ENCODE results near the gene LTBP4.
A peak's percentile ranks its signal among the peaks of the same experiment; 100 is the strongest.
"Not testable (repeated sequence)": the region's sequence is repeated elsewhere in the genome, so short reads cannot be mapped to it uniquely, and the experiment has no call there.

The LTBP4 gene

DNA sequence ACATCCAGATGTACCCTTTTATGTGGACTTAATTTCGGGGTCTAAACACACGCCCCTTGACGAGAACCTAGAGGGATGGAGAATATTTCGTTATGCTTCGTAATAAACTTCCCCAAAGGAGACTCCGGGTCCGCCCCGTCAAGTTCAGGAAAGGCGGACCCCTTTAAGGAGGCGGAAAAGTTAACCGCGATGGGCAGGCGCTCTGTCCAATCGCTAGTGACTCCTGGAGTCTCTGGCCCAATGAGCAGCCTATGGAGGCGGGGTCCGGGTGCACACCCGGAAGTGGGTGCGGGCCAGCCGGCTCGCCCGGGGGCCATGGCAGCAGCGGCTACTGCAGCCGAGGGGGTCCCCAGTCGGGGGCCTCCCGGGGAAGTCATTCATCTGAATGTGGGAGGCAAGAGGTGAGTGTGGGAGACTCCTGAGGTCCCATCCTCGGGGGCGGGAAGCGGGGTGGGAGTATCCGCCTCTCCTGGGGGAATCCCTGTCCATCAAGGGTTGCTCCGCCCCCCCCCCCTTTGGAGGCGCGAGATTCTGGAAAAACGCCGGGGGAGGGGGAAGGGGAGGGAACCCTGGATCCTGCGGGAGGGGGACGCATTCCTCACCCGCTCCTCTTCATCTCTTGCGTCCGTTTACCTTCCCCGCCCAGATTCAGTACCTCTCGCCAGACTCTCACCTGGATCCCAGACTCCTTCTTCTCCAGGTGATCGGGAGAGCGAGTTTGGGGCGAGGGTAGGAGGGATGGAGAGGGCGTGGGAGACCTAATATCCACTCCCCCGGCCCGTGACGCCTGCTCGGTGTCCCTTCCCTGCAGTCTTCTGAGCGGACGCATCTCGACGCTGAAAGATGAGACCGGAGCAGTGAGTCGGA, 24.4 kb upstream of the LTBP4 start, which contains the start of gene SHKBP1:
SHKBP1 (plus strand) TSS at position 289 of the 867 bp plus-strand sequence; CDS start at position 316, 27 bp downstream.
- peak; percentile 56 to 94 (median 85) for DNase-seq

DNA sequence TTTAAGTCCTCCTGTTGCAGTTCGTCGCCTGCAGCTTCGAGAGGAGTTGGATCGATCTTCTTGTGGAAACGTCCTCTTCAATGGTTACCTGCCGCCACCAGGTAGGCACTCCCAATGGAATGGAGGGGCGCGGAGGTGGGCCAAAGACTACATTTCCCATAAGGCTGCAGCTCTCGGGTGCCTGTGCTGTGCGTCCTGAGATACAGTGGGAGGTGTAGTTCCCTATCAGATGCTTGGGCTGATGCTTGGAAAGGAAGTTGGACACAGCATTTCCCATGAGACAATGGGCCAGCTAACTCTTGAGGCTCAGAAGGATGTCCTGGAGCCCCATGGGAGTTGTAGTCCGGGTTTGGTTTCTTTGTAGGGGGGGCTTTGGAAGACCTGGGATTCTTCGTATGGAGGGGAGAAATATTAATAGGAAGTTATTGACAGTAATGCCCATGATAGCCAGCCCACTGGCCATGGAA, 22.7 kb upstream of the LTBP4 start:
- peak in 23 of 56 donors; percentile 13 to 64 (median 30) for DNase-seq

GRCh38 chr19:40580619-40581018, 20.6 kb upstream of the LTBP4 start:
- no peak for DNase-seq

- DNase-seq: no peak
These were observed 19.6 kb upstream of the LTBP4 start for GRCh38 chr19:40581531-40581930.

DNA sequence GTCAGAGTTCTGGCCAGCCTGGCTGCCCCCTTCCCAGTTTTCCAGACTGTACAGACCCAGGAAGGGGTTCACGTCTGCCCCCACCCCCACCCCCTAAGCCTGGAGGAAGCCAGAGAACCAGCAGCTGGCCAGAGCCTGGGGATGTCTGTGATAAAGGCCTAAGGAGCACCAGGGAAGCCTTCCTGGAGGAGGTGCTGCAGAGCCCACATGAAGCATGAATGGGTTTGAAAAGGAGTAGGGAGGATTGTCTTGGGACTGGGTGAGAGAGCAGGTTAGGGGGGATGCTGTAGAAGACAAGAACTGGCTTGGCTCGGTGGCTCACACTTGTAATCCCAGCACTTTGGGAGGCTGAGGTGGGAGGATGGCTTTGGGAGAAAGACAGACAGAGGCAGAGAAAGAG, 18.7 kb upstream of the LTBP4 start:
- no peak for DNase-seq

DNA sequence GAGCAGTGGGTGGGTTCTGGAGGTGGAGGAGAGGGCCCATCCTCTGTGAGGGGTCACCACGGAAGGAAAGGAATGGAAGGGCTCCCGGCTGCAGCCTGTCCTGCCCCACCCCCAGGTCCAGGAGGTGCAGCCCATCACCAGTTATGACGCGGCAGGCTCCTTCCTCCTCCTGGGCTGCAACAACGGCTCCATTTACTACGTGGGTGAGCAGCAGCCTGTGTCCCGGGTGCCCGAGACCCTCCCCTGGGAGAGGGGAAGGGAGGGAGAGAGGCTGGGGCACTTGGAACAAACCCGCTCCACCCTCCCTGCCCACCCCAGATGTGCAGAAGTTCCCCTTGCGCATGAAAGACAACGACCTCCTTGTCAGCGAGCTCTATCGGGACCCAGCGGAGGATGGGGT, 17.9 kb upstream of the LTBP4 start:
- peak in 1 of 56 donors; percentile 36 for DNase-seq

GRCh38 chr19:40584007-40584406, 17.2 kb upstream of the LTBP4 start:
- no peak for DNase-seq

- DNase-seq: no peak
These were observed 15.8 kb upstream of the LTBP4 start for GRCh38 chr19:40585241-40585981.

- no peak for DNase-seq
These were observed 15.2 kb upstream of the LTBP4 start for GRCh38 chr19:40585982-40586422.

- no peak for DNase-seq
These were observed 14.6 kb upstream of the LTBP4 start for GRCh38 chr19:40586611-40587010.

DNA sequence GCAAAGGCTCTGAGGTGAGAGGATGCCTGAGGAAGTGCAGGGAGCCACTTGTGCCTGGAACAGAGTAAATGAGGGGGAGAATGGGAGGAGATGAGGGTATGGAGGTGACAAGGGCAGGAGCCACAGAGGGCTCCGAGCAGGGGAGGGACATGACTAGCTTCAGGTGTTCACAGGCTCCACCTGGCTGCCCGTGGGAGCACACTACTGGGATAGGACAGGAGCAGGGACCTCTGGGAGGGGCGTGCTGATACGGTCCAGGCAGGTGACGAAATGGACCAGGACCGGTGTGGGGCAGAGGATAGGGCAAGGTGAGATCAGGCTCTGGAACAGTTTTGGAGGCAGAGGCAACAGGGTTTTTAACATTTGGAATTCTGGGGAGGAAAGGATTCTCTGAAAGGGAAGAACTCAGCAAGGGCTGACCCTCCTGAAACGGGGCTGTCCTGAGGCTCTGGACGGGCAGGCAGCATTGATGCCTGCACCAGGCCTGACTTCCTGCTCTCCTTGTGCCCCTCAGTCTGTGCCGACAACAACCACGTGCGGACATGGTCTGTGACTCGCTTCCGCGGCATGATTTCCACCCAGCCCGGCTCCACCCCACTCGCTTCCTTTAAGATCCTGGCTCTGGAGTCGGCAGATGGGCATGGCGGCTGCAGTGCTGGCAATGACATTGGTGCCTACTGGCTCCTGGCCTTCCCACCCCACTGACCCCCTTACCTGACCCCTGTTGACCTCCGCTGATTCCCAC, 12.9 kb upstream of the LTBP4 start:
- DNase-seq: no peak

GRCh38 chr19:40588926-40589569, 12.1 kb upstream of the LTBP4 start:
- no peak for DNase-seq

GRCh38 chr19:40589591-40590429, 11.4 kb upstream of the LTBP4 start:
- no peak for DNase-seq

DNA sequence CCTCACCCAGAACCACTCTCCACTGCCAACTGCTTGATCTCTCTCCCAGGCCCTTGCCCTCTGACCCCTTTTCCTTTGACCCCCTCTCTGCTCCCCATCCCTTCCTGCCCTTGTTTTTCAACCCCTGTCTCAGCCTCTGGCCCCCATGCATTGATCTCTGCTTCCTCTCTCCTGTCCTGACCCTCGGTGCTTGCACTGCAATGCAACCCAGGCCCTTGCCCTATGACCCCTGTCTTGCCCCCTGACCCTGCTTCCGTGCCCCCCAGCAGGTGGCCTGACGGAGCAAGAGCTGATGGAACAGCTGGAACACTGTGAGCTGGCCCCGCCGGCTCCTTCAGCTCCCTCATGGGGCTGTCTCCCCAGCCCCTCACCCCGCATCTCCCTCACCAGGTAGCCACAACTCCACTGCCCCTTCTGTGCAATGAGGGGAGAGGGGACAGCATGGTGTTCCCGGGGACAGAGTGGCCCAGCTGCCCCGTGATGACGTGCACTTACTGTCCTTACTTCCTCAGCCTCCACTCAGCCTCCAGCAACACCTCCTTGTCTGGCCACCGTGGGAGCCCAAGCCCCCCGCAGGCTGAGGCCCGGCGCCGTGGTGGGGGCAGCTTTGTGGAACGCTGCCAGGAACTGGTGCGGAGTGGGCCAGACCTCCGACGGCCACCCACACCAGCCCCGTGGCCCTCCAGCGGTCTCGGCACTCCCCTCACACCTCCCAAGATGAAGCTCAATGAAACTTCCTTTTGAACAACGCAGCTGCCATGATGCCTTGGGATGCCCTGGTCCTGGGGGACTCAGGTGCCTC, 10.5 kb upstream of the LTBP4 start:
- DNase-seq: no peak

DNA sequence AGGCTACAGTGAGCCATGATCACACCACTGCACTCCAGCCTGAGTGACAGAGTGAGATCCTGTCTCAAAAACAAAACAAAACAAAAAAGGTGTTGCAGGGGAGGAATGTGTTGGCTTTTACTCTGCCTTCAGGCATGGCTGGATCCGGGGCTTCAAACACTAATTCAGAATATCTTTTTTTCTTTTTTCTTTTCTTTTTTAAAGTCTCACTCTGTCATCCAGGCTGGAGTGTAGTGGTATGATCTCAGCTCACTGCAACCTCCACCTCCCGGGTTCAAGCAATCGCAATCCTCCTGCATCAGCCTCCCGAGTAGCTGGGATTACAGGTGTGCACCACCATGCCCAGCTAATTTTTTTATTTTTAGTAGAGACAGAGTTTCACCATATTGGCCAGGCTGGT, 9.4 kb upstream of the LTBP4 start:
- not testable (repeated sequence) for DNase-seq

DNA sequence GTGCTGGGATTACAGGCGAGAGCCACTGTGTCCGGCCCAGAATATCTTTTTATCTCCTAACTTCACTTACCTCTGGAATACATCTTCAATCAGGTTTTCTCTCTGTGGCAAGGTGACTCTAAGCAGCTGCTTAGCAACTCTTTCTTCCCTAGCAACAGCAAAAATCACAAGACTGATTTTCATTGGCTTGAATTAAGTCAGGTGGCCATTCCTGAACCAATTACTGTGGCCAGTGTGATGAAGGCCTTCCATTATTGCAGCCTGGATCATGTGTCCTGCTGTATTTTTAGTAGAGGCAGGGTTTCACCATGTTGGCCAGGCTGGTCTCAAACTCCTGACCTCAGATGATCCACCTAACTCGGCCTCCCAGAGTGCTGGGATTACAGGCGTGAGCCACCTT, 9.0 kb upstream of the LTBP4 start:
- DNase-seq: peak in 9 of 56 donors; percentile 19 to 49 (median 33)

- peak in 9 of 56 donors; percentile 22 to 65 (median 45) for DNase-seq
These were observed 6.9 kb upstream of the LTBP4 start for GRCh38 chr19:40594255-40594654.

DNA sequence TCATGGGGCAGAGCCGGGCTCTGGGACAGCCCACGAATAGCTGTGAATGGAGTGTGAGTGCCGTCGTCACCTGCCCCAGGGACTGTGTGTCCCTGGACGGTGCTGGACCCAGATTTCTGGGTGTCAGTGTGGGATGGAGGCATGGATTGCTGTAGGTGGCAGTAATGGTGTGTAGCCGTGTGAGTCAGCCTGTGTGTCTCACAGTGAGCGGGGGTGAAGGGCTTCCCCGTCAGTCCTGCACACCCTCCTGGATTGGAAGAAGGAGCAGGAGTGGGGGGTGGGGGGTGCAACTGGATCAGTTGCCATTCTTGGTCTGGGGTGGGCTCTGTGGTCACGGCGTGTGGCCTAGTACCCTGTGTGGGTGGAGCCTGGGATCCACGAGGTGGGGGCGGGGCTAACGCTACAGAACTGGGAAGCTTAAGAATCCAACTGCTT, 6.5 kb upstream of the LTBP4 start:
- DNase-seq: peak in 17 of 56 donors; percentile 12 to 65 (median 38)
